ENCODE results near the gene CAV2. TPM values are rescaled to one million over a fixed set of nuclear protein-coding genes. Genes with fewer than 3 reads are reported as not detected.

CAV2 gene
- total RNA-seq, 1 donor from 2014 or later = 94.1 TPM

- H3K4me3 ChIP-seq (ENCODE audit: low read depth, low read length) = no peak overlapping the region
- TF ChIP-seq, protein P1, sequence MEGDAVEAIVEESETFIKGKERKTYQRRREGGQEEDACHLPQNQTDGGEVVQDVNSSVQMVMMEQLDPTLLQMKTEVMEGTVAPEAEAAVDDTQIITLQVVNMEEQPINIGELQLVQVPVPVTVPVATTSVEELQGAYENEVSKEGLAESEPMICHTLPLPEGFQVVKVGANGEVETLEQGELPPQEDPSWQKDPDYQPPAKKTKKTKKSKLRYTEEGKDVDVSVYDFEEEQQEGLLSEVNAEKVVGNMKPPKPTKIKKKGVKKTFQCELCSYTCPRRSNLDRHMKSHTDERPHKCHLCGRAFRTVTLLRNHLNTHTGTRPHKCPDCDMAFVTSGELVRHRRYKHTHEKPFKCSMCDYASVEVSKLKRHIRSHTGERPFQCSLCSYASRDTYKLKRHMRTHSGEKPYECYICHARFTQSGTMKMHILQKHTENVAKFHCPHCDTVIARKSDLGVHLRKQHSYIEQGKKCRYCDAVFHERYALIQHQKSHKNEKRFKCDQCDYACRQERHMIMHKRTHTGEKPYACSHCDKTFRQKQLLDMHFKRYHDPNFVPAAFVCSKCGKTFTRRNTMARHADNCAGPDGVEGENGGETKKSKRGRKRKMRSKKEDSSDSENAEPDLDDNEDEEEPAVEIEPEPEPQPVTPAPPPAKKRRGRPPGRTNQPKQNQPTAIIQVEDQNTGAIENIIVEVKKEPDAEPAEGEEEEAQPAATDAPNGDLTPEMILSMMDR (conservative IDR thresholded peaks at IDR 0.05; ENCODE audit: low read depth, low read length) = no peak
- DNase-seq (ENCODE audit: low read depth) = no peak
These were observed 38.0 kb upstream of the CAV2 start for GRCh38 chr7:116461500-116461899.

- DNase-seq (ENCODE audit: low read depth) = no peak
- TF ChIP-seq, protein P1 (conservative IDR thresholded peaks at IDR 0.05; ENCODE audit: low read depth, low read length) = no peak
- no peak overlapping the region for H3K4me3 ChIP-seq (ENCODE audit: low read depth, low read length)
These were observed 35.6 kb upstream of the CAV2 start for GRCh38 chr7:116463956-116464355.

DNA sequence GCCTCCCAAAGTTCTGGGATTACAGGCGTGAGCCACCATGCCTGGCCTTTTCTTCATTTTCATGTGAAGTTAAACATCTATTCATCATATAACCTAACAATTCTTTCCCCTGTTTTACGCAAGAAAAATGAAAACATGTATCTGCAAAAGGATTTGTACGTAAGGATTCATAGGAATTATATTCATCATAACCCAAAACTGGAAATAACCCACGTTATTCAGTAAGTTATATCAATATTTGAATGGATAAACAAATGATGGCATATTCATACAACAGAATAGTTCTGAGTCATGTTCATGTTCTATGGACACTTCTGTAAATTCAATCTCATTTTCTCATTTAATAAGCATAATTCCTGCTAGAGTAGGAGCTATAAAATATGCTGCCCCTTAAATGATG, 35.2 kb upstream of the CAV2 start:
- TF ChIP-seq, protein P1 (conservative IDR thresholded peaks at IDR 0.05; ENCODE audit: low read depth, low read length) = no peak
- H3K4me3 ChIP-seq (ENCODE audit: low read depth, low read length) = no peak overlapping the region
- DNase-seq (ENCODE audit: low read depth) = no peak

GRCh38 chr7:116465125-116465524, 34.4 kb upstream of the CAV2 start:
- DNase-seq (ENCODE audit: low read depth) = no peak
- TF ChIP-seq, protein P1 (conservative IDR thresholded peaks at IDR 0.05; ENCODE audit: low read depth, low read length) = no peak
- no peak overlapping the region for H3K4me3 ChIP-seq (ENCODE audit: low read depth, low read length)

DNA sequence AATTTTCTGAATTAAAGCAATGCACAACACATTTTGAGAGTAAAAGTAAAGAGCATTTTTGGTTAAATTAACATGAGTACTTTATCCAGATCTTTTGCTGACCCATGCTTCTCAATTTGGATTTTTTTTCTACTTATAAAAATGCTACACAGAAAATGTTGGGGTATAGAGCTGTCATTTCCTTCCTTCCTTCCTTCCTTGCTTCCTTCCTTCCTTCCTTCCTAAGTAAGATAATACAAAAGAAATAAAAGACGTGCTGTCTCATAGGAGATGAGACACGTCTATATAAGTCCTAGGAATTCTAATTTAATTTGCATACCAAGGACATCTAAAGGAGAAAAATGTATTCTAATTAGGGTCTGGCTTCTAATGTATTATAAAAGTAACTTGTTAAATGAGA, 31.0 kb upstream of the CAV2 start:
- no peak for DNase-seq (ENCODE audit: low read depth)
- TF ChIP-seq, protein P1 (conservative IDR thresholded peaks at IDR 0.05; ENCODE audit: low read depth, low read length) = no peak
- H3K4me3 ChIP-seq (ENCODE audit: low read depth, low read length) = no peak overlapping the region

DNA sequence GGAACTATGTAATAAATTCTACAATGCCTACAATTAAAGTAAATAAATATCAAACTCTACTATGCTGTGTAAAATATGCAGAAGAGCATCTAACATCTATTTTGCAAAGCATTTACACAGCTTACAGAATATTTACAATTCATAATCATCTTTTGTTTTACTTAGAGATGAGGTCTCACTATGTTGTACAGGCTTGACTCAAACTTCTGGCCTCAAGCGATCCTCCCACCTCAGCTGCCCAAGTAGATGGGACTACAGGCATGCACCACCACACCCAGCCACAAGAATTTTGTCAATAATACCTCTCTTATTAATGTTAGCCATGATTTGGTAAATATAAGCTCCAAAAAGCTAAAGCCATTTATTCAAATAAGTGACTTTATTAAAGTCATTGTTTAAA, 21.9 kb upstream of the CAV2 start:
- no peak for DNase-seq (ENCODE audit: low read depth)
- no peak overlapping the region for H3K4me3 ChIP-seq (ENCODE audit: low read depth, low read length)
- TF ChIP-seq, protein P1 (conservative IDR thresholded peaks at IDR 0.05; ENCODE audit: low read depth, low read length) = no peak

DNA sequence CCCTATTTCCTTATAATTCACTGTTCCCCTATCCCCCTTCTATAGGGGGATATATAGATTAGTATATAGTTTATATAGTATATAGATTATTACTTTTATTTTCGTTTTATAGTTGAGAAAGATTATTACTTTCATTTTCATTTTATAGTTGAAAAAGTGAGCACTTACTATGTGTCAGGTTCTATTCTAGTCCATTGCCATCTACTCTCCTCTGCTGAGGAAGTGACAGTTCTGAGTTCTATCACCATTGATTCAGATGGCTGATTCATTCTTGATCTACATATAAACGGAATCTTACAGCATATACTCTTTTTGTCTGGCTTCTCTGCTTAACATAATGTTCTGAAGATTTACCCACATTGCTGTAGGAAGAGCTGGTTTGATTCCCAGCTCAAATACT, 20.7 kb upstream of the CAV2 start:
- TF ChIP-seq, protein P1 (conservative IDR thresholded peaks at IDR 0.05; ENCODE audit: low read depth, low read length) = no peak
- H3K4me3 ChIP-seq (ENCODE audit: low read depth, low read length) = no peak overlapping the region
- no peak for DNase-seq (ENCODE audit: low read depth)

Data from epithelial cell of proximal tubule (primary cell).